HCT116 (cell line): ENCODE data around the gene YTHDF1. TPM values are rescaled to one million over a fixed set of nuclear protein-coding genes. Genes with fewer than 3 reads are reported as not detected.

Source experiments
- ATAC-seq: fragments of 200-7000 bp; cut with Tn5 transposase; 2 replicates; pipeline ENCODE4 v1.9.1; 2020; ENCODE audit warnings: mild to moderate bottlenecking, moderate library complexity
- BruUV-seq: library from RNA; stranded (reverse); fragments of 400-500 nt; replicated peaks from 2 replicates; lab custom pipeline; 2021; lab: Mats Ljungman, UMichigan
- CTCF ChIA-PET: fragments of 300-600 bp; sonication (Branson Sonifier 250); formaldehyde crosslinking; loops from one replicate; lab custom pipeline; 2021; ENCODE audit warnings: antibody characterized with exemption; lab: Charles Lee
- POLR2A ChIA-PET: fragments of 300-600, 350-600 bp; sonication (Branson Sonifier 250); formaldehyde crosslinking; loops from one replicate; lab custom pipeline; 2021; ENCODE audit warnings: antibody characterized with exemption; lab: Charles Lee
- RAD21 ChIA-PET, 2 experiments: fragments of 300-600 bp; sonication (Branson Sonifier 250); formaldehyde crosslinking; loops; one replicate each; lab custom pipeline; 2023; ENCODE audit warnings: low total read pairs in 2 of 2; ENCODE audit not compliant: uncharacterized antibody in 2 of 2, unreplicated experiment in 2 of 2, low non-redundant PET in 1 of 2; lab: Charles Lee
- DNase-seq: peaks from one replicate; pipeline ENCODE4 v3.0.0-alpha.2; 2010; ENCODE audit warnings: low read depth, low spot score
- H2AFZ ChIP-seq: fragments of 200-600 bp; shearing (Covaris generic), sonication (generic); 2 replicates; pipeline ENCODE4 v1.6.1; 2017; ENCODE audit warnings: low read depth, mixed run types, mixed read lengths, antibody characterized with exemption, low read length; ENCODE audit not compliant: poor library complexity, severe bottlenecking
- H3K27ac ChIP-seq: 2 replicates; pipeline ENCODE4 v1.5.1; 2012; ENCODE audit warnings: low read depth, low read length
- H3K27me3 ChIP-seq: fragments of 200-600 bp; sonication (generic); 2 replicates; pipeline ENCODE4 v1.6.1; 2016; ENCODE audit warnings: mixed run types, low read length, mixed read lengths; ENCODE audit not compliant: insufficient read depth
- H3K36me3 ChIP-seq, 2 experiments: fragments of 200-500 bp in 1 of 2; fragments of 200-600 bp in 1 of 2; sonication (Bioruptor generic) in 1 of 2; sonication (generic) in 1 of 2; 2 replicates each; pipeline versions ENCODE4 v1.5.1 to v1.6.1; 2014 to 2016; ENCODE audit warnings: low read length in 2 of 2, inconsistent platforms in 1 of 2, mixed read lengths in 1 of 2, mixed run types in 1 of 2; ENCODE audit not compliant: insufficient read depth in 2 of 2, control insufficient read depth in 1 of 2
- H3K4me1 ChIP-seq, 2 experiments: fragments of 200-600 bp in 1 of 2; sonication (generic) in 1 of 2; 2 replicates each; pipeline versions ENCODE4 v1.5.1 to v1.6.1; 2012 to 2017; ENCODE audit warnings: low read length in 2 of 2, inconsistent platforms in 1 of 2, mild to moderate bottlenecking in 1 of 2, mixed read lengths in 1 of 2, mixed run types in 1 of 2, moderate library complexity in 1 of 2; ENCODE audit not compliant: insufficient read depth in 2 of 2, control insufficient read depth in 1 of 2
- H3K4me2 ChIP-seq: fragments of 200-600 bp; sonication (generic); 2 replicates; pipeline ENCODE4 v1.6.1; 2017; ENCODE audit warnings: mixed run types, low read length, mixed read lengths
- H3K4me3 ChIP-seq, 2 experiments: fragments of 200-600 bp in 1 of 2; sonication (generic) in 1 of 2; replicated peaks in 1 of 2; 2 replicates each; pipeline ENCODE4 v1.5.1; 2011 to 2016; ENCODE audit warnings: low read length in 2 of 2, control low read depth in 1 of 2, low read depth in 1 of 2, mild to moderate bottlenecking in 1 of 2, mixed read lengths in 1 of 2, mixed run types in 1 of 2
- H3K79me2 ChIP-seq: fragments of 200-600 bp; sonication (generic); 2 replicates; pipeline ENCODE4 v1.6.1; 2017; ENCODE audit warnings: mild to moderate bottlenecking, mixed run types, low read length, moderate library complexity, mixed read lengths; ENCODE audit not compliant: insufficient read depth
- H3K9ac ChIP-seq: fragments of 200-600 bp; sonication (generic); 2 replicates; pipeline ENCODE4 v1.6.1; 2016; ENCODE audit warnings: low read length, mixed read lengths
- H3K9me2 ChIP-seq: fragments of 200-600 bp; sonication (generic), shearing (Covaris generic); 2 replicates; pipeline ENCODE4 v1.6.1; 2017; ENCODE audit warnings: mixed run types, mild to moderate bottlenecking, moderate library complexity; ENCODE audit not compliant: insufficient read depth
- H3K9me3 ChIP-seq, 2 experiments: fragments of 200-500 bp in 1 of 2; fragments of 200-600 bp in 1 of 2; sonication (Bioruptor generic) in 1 of 2; sonication (generic) in 1 of 2; 2 replicates each; pipeline ENCODE4 v1.6.1; 2014 to 2017; ENCODE audit warnings: low read length in 2 of 2, mixed read lengths in 2 of 2, inconsistent platforms in 1 of 2, low read depth in 1 of 2, mild to moderate bottlenecking in 1 of 2, mixed run types in 1 of 2, moderate library complexity in 1 of 2; ENCODE audit not compliant: control insufficient read depth in 1 of 2, insufficient read depth in 1 of 2
- H4K20me1 ChIP-seq: fragments of 200-600 bp; sonication (generic), shearing (Covaris generic); 2 replicates; pipeline ENCODE4 v1.6.1; 2017; ENCODE audit warnings: mixed run types, mild to moderate bottlenecking, moderate library complexity; ENCODE audit not compliant: insufficient read depth
- CBX3 ChIP-seq: IDR thresholded peaks from 2 replicates; pipeline ENCODE4 v1.6.1; 2012; ENCODE audit warnings: low read depth
- CEBPB ChIP-seq: IDR thresholded peaks from 2 replicates; pipeline ENCODE4 v1.6.1; 2012; ENCODE audit warnings: low read depth
- EZH2 ChIP-seq: fragments of 200-600 bp; sonication (generic); IDR thresholded peaks from 2 replicates; pipeline ENCODE4 v1.6.1; 2017; ENCODE audit warnings: antibody characterized with exemption, mixed run types
- EZH2phosphoT487 ChIP-seq: fragments of 200-600 bp; IDR thresholded peaks from 2 replicates; pipeline ENCODE4 v1.6.1; 2018; ENCODE audit warnings: antibody characterized with exemption, borderline replicate concordance
- JUND ChIP-seq: IDR thresholded peaks from 2 replicates; pipeline ENCODE4 v1.6.1; 2012
- POLR2A ChIP-seq: IDR thresholded peaks from 2 replicates; pipeline ENCODE4 v1.7.0; 2011; ENCODE audit warnings: borderline replicate concordance; ENCODE audit not compliant: insufficient read depth, insufficient read length; ENCODE audit errors: extremely low read depth
- RAD21 ChIP-seq: IDR thresholded peaks from 2 replicates; pipeline ENCODE4 v1.6.1; 2012; ENCODE audit warnings: low read depth, mild to moderate bottlenecking
- SIN3A ChIP-seq: IDR thresholded peaks from 2 replicates; pipeline ENCODE4 v1.6.1; 2012; ENCODE audit warnings: low read depth
- SP1 ChIP-seq: IDR thresholded peaks from 2 replicates; pipeline ENCODE4 v1.6.1; 2012; ENCODE audit warnings: low read depth
- TCF7L2 ChIP-seq: IDR thresholded peaks from 2 replicates; pipeline ENCODE4 v1.7.0; 2011; ENCODE audit warnings: borderline replicate concordance, inconsistent platforms; ENCODE audit not compliant: insufficient read depth, insufficient read length; ENCODE audit errors: extremely low read depth
- YY1 ChIP-seq: IDR thresholded peaks from 2 replicates; pipeline ENCODE4 v1.6.1; 2011; ENCODE audit warnings: low read length, low read depth, moderate library complexity, mild to moderate bottlenecking; ENCODE audit not compliant: insufficient replicate concordance; ENCODE audit errors: extremely low read depth
- ZFX ChIP-seq: fragments of 450-650 bp; IDR thresholded peaks from 2 replicates; pipeline ENCODE4 v1.6.1; 2017
- ZNF274 ChIP-seq: fragments of 200-500 bp; sonication (Bioruptor generic); IDR thresholded peaks from 2 replicates; pipeline ENCODE4 v1.6.1; 2014; ENCODE audit warnings: mild to moderate bottlenecking, low read depth, low read length, inconsistent platforms
- intact Hi-C: fragments of 100-400 bp; cut with micrococcal nuclease; formaldehyde crosslinking; loops from 2 replicates; pipeline ENCODE4 v1.10.0; 2022
- total RNA-seq: library from RNA; stranded (reverse); gene quantifications from one replicate; pipeline ENCODE4 v1.2.1, GENCODE V29; 2021; ENCODE audit not compliant: unreplicated experiment
- TF ChIP-seq, protein P1 (sequence below): IDR thresholded peaks from 2 replicates; pipeline ENCODE4 v1.6.1; 2012
- TF ChIP-seq, protein P2 (sequence below): IDR thresholded peaks from 2 replicates; pipeline ENCODE4 v1.6.1; 2012
- TF ChIP-seq, protein P3 (sequence below): IDR thresholded peaks from 2 replicates; pipeline ENCODE4 v1.6.1; 2011; ENCODE audit warnings: mild to moderate bottlenecking, low read length, moderate library complexity; ENCODE audit not compliant: insufficient replicate concordance; ENCODE audit errors: extremely low read depth

Gene YTHDF1
- total RNA-seq, 1 experiment from 2014 or later: 42.8 TPM

DNA sequence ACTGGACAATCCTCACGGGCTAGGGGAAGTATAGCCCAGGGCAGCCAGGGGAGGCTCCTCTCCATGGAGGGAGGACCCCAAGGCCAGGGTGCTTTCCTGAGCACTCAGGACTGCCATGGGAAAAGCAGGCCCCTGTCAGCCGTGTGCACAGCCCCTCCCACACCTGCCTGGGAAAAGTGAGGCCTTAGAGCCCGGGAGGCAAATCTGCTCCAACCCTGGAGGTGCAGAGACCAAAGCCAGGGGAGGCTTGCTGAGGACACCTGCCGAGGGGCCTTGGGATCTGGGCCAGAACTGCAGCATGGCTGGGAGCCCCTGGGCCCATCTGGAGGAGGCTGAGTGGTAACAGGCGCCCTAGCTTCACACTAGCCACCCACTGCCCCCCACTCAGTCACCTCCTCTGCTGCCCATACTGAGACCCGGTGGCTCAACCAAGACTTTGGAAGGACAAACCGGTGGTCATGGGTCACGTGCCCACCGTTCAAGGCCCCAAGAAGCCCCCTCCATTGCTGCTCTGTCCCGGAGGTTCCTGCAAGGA lies 55.2 kb downstream of the YTHDF1 start:
- Histone ChIP-seq H3K4me3 (no peak overlapping the region), H3K79me2 (no peaks in the 10 kb centered on the region), H3K9ac (no peak overlapping the region), H2AFZ (no peak overlapping the region), H3K27me3 (peaks cover 7% of the 10 kb centered on the region; the same call in 1 of the 2 replicates), H3K27ac (no peak overlapping the region), H3K9me3 (no peaks in the 10 kb centered on the region), H3K4me2 (no peak overlapping the region), H3K4me1 (no peaks in the 10 kb centered on the region), H3K36me3 (no peaks in the 10 kb centered on the region), H4K20me1 (no peaks in the 10 kb centered on the region), H3K9me2 (no peaks in the 10 kb centered on the region)
- TF ChIP-seq SP1 (no peak), CBX3 (no peak), JUND (no peak), ZNF274 (no peak), ZFX (no peak), POLR2A (no peak)
- TF ChIP-seq, protein P1, sequence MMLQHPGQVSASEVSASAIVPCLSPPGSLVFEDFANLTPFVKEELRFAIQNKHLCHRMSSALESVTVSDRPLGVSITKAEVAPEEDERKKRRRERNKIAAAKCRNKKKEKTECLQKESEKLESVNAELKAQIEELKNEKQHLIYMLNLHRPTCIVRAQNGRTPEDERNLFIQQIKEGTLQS: no peak
- TF ChIP-seq, protein P2, sequence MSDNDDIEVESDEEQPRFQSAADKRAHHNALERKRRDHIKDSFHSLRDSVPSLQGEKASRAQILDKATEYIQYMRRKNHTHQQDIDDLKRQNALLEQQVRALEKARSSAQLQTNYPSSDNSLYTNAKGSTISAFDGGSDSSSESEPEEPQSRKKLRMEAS: no peak
- intact Hi-C loops: no loop called here
- CTCF ChIA-PET: interaction anchor here (0.6 kb wide), 1 partner anchor 12 kb away, joined by 3 read pairs; no protein-coding TSS in a partner anchor
- no TSS peak for BruUV-seq
- RAD21 ChIA-PET: interaction anchor here in 1 of 2 experiments (1.2 kb wide), 1 partner anchor 12 kb away, joined by 4 read pairs; no protein-coding TSS in a partner anchor
- POLR2A ChIA-PET: no interaction called here
- ATAC-seq (no peak), DNase-seq (no peak)

DNA sequence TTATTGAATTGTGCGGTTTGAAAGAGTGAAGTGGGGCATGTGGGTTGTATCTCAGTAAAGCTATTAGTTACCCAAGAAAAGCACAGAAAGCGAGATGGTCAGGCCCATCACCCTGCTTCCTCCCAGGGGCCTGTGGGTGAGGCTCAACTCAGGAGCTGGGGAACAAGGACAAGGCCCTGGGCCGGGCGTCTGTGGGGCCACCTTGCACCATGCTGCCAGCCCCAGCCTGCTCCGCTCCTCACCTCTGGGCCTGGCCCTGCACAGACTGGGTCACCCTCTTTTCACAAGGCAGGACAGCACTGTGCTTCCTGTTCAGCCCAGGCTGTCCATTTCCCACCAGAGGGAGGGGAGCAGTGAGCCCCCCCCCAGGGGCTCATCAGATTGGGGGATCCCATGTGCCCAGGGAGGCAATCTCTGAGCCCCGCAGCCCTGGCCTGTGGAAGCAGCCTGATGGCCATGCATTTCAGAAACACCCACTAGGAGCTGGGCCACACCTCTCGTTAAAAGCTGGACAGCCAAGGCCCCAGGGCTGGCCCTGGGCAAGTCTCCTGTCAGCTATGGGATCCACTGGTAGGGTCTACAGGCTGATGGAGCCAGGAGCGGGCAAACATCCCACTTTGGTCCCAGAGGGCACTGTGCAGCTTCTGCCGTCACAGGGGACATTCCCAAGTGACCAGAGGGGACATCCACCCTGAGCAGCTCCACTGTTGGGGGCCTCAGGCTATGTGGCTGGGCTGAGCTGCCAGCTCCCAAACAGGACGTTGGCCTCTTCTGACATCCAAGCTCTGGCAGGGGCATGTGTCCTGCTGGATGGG lies 55.9 kb downstream of the YTHDF1 start:
- Histone ChIP-seq H2AFZ (no peak overlapping the region), H3K36me3 (no peaks in the 10 kb centered on the region), H4K20me1 (no peaks in the 10 kb centered on the region), H3K9me3 (no peaks in the 10 kb centered on the region), H3K79me2 (no peaks in the 10 kb centered on the region), H3K4me2 (no peak overlapping the region), H3K9ac (no peak overlapping the region), H3K4me3 (no peak overlapping the region), H3K9me2 (no peaks in the 10 kb centered on the region), H3K27ac (no peak overlapping the region), H3K4me1 (no peaks in the 10 kb centered on the region), H3K27me3 (peaks cover 7% of the 10 kb centered on the region; the same call in 1 of the 2 replicates)
- ATAC-seq (no peak), DNase-seq (no peak)
- POLR2A ChIA-PET: no interaction called here
- intact Hi-C loops: no loop called here
- BruUV-seq: no TSS peak
- RAD21 ChIA-PET: interaction anchor here in 1 of 2 experiments (1.2 kb wide), 1 partner anchor 13 kb away, joined by 4 read pairs; no protein-coding TSS in a partner anchor
- CTCF ChIA-PET: interaction anchor here (0.6 kb wide), 1 partner anchor 12 kb away, joined by 3 read pairs; no protein-coding TSS in a partner anchor
- TF ChIP-seq RAD21 (no peak), SIN3A (no peak), YY1 (no peak), CEBPB (no peak), TCF7L2 (no peak), EZH2 (no peak), EZH2phosphoT487 (no peak)
- TF ChIP-seq, protein P3, sequence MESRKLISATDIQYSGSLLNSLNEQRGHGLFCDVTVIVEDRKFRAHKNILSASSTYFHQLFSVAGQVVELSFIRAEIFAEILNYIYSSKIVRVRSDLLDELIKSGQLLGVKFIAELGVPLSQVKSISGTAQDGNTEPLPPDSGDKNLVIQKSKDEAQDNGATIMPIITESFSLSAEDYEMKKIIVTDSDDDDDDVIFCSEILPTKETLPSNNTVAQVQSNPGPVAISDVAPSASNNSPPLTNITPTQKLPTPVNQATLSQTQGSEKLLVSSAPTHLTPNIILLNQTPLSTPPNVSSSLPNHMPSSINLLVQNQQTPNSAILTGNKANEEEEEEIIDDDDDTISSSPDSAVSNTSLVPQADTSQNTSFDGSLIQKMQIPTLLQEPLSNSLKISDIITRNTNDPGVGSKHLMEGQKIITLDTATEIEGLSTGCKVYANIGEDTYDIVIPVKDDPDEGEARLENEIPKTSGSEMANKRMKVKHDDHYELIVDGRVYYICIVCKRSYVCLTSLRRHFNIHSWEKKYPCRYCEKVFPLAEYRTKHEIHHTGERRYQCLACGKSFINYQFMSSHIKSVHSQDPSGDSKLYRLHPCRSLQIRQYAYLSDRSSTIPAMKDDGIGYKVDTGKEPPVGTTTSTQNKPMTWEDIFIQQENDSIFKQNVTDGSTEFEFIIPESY: no peak
- TF ChIP-seq, protein P1: no peak
